ENCODE results near the gene BID.
"Not testable (repeated sequence)": the region's sequence is repeated elsewhere in the genome, so short reads cannot be mapped to it uniquely, and the experiment has no call there.

BID gene

DNA sequence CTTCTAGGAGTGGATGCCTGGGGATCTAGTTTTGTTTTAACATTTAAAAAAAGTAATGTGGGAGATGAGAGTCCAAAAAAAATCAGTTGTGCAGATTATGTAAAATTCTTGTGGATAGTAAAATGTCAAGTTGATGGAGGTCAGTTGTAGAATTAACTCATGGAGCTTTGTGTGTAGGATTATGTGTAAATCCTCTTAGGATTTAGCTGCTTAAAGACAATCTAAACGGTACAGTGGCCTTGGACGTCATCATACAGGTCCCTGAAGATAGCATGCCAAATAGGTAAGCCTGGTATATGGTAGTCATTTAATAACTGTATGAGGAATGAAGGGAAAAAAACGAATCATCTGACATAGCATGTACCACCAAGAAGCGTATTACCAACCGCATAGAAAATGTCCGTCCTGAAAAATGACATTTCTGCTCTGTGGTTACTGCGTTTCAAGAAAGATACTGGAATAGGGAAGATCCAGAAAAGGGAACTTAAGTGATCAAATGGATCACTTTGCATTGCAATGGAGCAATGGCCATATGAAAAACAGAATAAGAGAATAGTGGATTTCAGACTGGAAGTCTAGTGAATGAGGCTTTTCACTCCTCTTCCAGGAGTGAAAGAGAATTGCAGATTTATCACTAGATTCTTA is 74.5 kb downstream of the BID start:
- Histone ChIP-seq H3K27me3 (ENCODE audit: insufficient read depth, low read length) (no peaks in the 10 kb centered on the region), H3K9me3 (ENCODE audit: insufficient read depth, low read depth, low read length) (no peaks in the 10 kb centered on the region), H3K36me3 (ENCODE audit: insufficient read depth, low read depth, low read length) (peaks cover 20% of the 10 kb centered on the region; the same call in 1 of the 2 replicates), H3K4me3 (ENCODE audit: low read length) (no peak overlapping the region), H3K27ac (ENCODE audit: low read length) (no peak overlapping the region), H3K4me1 (ENCODE audit: insufficient read depth, low read length) (peaks cover 20% of the 10 kb centered on the region), H3K9ac (ENCODE audit: low read depth, low read length) (no peak overlapping the region)

DNA sequence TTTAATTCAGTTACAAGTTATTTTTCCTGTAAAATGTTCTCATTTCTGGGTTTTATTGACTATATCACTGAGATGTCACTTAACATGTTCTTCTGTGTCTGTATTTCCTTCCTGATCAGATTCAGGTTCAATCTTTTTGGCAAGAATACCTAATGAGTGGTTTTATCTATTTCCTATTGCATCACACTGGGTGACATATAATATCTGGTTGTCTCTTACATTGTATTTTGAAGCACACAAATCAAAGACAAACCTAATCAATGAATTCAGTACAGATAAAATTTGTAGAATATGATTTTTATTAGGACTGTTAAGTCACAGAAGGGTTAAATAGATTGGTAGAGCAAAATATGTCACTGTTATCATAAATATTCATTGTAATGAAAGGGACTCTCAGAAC is 75.3 kb downstream of the BID start:
- Histone ChIP-seq H3K4me1 (ENCODE audit: insufficient read depth, low read length) (peaks cover 20% of the 10 kb centered on the region), H3K4me3 (ENCODE audit: low read length) (no peak overlapping the region), H3K27ac (ENCODE audit: low read length) (no peak overlapping the region), H3K36me3 (ENCODE audit: insufficient read depth, low read depth, low read length) (peaks cover 19% of the 10 kb centered on the region; the same call in 1 of the 2 replicates), H3K27me3 (ENCODE audit: insufficient read depth, low read length) (no peaks in the 10 kb centered on the region), H3K9me3 (ENCODE audit: insufficient read depth, low read depth, low read length) (no peaks in the 10 kb centered on the region), H3K9ac (ENCODE audit: low read depth, low read length) (no peak overlapping the region)

DNA sequence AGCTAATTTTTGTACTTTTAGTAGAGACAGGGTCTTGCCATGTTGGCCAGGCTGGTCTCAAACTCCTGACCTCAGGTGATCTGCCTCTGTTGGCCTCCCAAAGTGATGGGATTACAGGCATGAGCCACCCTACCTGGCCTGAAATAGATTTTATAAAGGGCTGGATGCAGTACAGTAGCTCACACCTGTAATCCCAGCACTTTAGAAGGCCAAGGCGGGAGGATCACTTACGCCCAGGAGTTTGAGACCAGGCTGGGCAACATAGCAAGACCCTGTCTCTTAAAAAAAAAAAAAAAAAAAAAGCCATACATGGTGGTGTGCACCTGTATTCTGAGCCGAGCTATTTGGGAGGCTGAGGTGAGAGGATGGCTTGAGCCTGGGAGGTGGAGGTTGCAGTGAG is 76.0 kb downstream of the BID start:
- not testable (repeated sequence) for H3K27ac ChIP-seq (ENCODE audit: low read length); H3K4me3 ChIP-seq (ENCODE audit: low read length); H3K9me3 ChIP-seq (ENCODE audit: insufficient read depth, low read depth, low read length); H3K27me3 ChIP-seq (ENCODE audit: insufficient read depth, low read length); H3K9ac ChIP-seq (ENCODE audit: low read depth, low read length)
- Histone ChIP-seq H3K4me1 (ENCODE audit: insufficient read depth, low read length) (peaks cover 20% of the 10 kb centered on the region), H3K36me3 (ENCODE audit: insufficient read depth, low read depth, low read length) (peaks cover 14% of the 10 kb centered on the region; the same call in 1 of the 2 replicates)

DNA sequence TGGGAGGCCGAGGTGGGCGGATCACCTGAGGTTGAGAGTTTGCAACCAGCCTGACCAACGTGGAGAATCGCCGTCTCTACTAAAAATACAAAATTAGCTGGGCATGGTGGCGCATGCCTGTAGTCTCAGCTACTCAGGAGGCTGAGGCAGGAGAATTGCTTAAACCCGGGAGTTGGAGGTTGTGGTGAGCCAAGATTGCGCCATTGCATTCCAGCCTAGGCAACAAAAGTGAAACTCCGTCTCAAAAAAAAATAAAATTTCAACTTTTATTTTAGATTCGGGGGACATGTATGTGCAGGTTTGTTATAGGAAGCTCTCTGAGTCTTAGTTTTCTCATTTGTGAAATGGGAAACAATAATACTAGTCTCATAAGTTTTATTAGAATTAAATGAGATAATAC is 77.1 kb downstream of the BID start:
- H3K9ac ChIP-seq (ENCODE audit: low read depth, low read length); H3K4me3 ChIP-seq (ENCODE audit: low read length); H3K9me3 ChIP-seq (ENCODE audit: insufficient read depth, low read depth, low read length); H3K36me3 ChIP-seq (ENCODE audit: insufficient read depth, low read depth, low read length); H3K27ac ChIP-seq (ENCODE audit: low read length); H3K27me3 ChIP-seq (ENCODE audit: insufficient read depth, low read length): not testable (repeated sequence)
- peaks cover 20% of the 10 kb centered on the region for H3K4me1 ChIP-seq (ENCODE audit: insufficient read depth, low read length)

DNA sequence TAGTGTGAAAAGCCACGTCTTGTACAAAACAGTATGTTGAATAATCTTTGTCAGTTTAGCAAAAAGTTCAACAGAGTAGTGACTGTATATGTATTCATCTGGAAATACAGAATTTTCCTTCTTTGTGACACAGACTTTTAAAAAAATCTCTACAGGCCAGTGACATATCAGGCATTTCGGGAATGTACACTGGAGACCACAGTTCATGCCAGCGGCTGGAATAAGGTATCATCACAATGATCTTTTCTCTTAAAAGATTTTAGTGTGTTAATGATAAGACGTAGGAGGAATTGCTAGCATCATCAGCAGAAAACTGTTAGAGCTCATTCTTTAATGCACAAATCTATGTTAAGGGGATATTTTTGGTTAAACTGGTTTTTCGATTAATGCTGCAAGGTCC is 78.3 kb downstream of the BID start:
- Histone ChIP-seq H3K9me3 (ENCODE audit: insufficient read depth, low read depth, low read length) (no peaks in the 10 kb centered on the region), H3K36me3 (ENCODE audit: insufficient read depth, low read depth, low read length) (peaks cover 7% of the 10 kb centered on the region; the same call in 1 of the 2 replicates), H3K4me3 (ENCODE audit: low read length) (no peak overlapping the region), H3K27me3 (ENCODE audit: insufficient read depth, low read length) (no peaks in the 10 kb centered on the region), H3K9ac (ENCODE audit: low read depth, low read length) (no peak overlapping the region), H3K4me1 (ENCODE audit: insufficient read depth, low read length) (peaks cover 15% of the 10 kb centered on the region), H3K27ac (ENCODE audit: low read length) (no peak overlapping the region)

DNA sequence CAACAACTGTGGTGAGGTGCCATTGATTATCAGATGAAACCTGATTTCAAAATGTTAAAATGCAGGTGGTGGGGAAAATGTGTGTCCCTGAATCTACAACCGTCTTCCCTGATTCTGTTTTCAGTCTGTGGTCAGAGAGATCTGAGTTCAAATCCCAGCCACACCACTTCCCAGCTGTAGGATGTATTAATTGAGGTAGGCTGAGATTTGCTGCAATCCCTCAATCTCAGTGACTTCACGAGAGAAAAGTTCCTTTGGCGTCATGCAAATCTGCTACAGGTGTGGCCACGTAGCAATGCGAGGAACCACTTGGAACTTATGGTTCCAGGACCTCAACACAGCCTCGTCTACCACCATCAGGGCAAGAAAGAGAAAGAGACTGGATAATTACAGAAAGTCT is 79.5 kb downstream of the BID start:
- Histone ChIP-seq H3K9ac (ENCODE audit: low read depth, low read length) (no peak overlapping the region), H3K27me3 (ENCODE audit: insufficient read depth, low read length) (no peaks in the 10 kb centered on the region), H3K4me3 (ENCODE audit: low read length) (no peak overlapping the region), H3K27ac (ENCODE audit: low read length) (no peak overlapping the region), H3K36me3 (ENCODE audit: insufficient read depth, low read depth, low read length) (peaks cover 7% of the 10 kb centered on the region; the same call in 1 of the 2 replicates), H3K9me3 (ENCODE audit: insufficient read depth, low read depth, low read length) (no peaks in the 10 kb centered on the region), H3K4me1 (ENCODE audit: insufficient read depth, low read length) (peaks cover 5% of the 10 kb centered on the region)

DNA sequence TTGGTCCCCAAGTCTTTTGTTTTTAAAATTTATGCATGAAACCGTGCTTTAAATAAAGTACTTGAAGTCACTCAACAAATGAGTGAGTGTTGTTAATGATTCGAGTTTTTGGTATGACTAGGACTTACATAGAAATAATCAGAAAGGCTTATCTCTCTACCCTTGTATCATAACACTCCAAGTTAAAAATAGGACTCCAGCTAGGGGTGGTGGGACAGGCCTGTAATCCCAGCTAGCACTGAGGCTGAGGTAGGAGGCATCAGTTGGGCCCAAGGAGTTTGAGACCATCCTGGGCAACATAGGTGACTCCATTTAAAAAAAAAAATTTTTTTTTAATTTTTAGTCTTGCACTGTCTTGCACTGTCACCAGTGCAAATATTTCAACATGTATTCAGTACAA is 80.1 kb downstream of the BID start:
- Histone ChIP-seq H3K27me3 (ENCODE audit: insufficient read depth, low read length) (no peaks in the 10 kb centered on the region), H3K36me3 (ENCODE audit: insufficient read depth, low read depth, low read length) (peaks cover 9% of the 10 kb centered on the region; the same call in 1 of the 2 replicates)

DNA sequence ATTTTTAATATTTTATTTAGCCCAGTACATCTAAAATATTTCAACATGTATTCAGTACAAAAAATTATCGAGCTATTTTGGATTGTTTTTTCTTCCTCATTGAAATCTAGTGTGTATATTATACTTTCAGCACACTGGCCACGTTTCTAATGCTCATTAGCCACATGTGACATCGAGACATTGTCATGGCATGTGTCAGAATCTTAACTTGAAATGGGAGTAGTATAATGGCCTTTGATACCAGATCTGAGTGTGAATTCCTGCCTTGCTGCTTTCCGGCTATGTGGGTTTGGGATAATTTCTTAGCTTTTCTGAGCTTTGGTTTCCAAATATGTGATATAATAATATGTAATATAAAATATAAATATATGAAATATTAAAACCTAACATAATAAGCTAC is 81.4 kb downstream of the BID start:
- peaks cover 12% of the 10 kb centered on the region; the same call in 1 of the 2 replicates for H3K36me3 ChIP-seq (ENCODE audit: insufficient read depth, low read depth, low read length)
- H3K9ac ChIP-seq (ENCODE audit: low read depth, low read length), result no peak overlapping the region
- no peaks in the 10 kb centered on the region for H3K9me3 ChIP-seq (ENCODE audit: insufficient read depth, low read depth, low read length)
- no peaks in the 10 kb centered on the region for H3K27me3 ChIP-seq (ENCODE audit: insufficient read depth, low read length)
- H3K27ac ChIP-seq (ENCODE audit: low read length), result no peak overlapping the region
- H3K4me3 ChIP-seq (ENCODE audit: low read length), result no peak overlapping the region
- no peaks in the 10 kb centered on the region for H3K4me1 ChIP-seq (ENCODE audit: insufficient read depth, low read length)

More for the DNA sequence above, 80.1 kb downstream of the BID start:
- H3K27ac ChIP-seq (ENCODE audit: low read length), result no peak overlapping the region
- H3K4me3 ChIP-seq (ENCODE audit: low read length), result no peak overlapping the region
- H3K9me3 ChIP-seq (ENCODE audit: insufficient read depth, low read depth, low read length), result no peaks in the 10 kb centered on the region
- no peak overlapping the region for H3K9ac ChIP-seq (ENCODE audit: low read depth, low read length)
- no peaks in the 10 kb centered on the region for H3K4me1 ChIP-seq (ENCODE audit: insufficient read depth, low read length)

DNA sequence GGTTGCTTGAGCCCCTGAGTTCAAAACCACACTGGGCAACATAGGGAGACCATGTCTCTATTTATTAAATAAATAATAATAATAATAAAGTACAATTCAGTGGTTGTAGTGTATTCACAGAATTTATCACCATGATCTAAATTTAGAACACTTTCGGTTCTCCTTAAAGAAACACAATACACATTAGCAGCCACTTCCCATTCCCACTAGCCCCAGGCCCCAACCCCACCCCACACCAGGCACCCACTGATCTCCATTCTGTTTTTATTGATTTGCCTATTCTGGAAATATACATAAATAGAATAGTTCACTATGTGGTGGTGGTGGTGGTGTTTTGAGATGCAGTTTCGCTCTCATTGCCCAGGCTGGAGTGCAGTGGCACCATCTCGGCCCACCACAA is 90.0 kb downstream of the BID start:
- no peak overlapping the region for H3K27ac ChIP-seq (ENCODE audit: low read length)
- H3K36me3 ChIP-seq (ENCODE audit: insufficient read depth, low read depth, low read length), result peaks cover 11% of the 10 kb centered on the region; the same call in 1 of the 2 replicates
- H3K4me3 ChIP-seq (ENCODE audit: low read length), result no peak overlapping the region
- no peaks in the 10 kb centered on the region for H3K4me1 ChIP-seq (ENCODE audit: insufficient read depth, low read length)
- H3K9ac ChIP-seq (ENCODE audit: low read depth, low read length), result no peak overlapping the region
- H3K27me3 ChIP-seq (ENCODE audit: insufficient read depth, low read length), result no peaks in the 10 kb centered on the region
- H3K9me3 ChIP-seq (ENCODE audit: insufficient read depth, low read depth, low read length), result no peaks in the 10 kb centered on the region

All from iPS-20b (cell line).